Esophagus muscularis mucosa (tissue), 3 donors: Measurements from ENCODE around the gene MFSD11.

Experiments used
- POLR2A ChIP-seq: fragments of 450-650 bp; IDR thresholded peaks from one replicate; pipeline ENCODE4 v1.6.1; 2017; ENCODE audit warnings: antibody characterized with exemption, moderate library complexity, mild to moderate bottlenecking, low read depth
- POLR2AphosphoS5 ChIP-seq, 2 donors: sonication (generic); formaldehyde crosslinking; IDR thresholded peaks; one replicate each; pipeline ENCODE4 v1.6.1; 2017; ENCODE audit warnings: antibody characterized with exemption in 2 of 2
- TF ChIP-seq, protein P1 (sequence below), 3 experiments: fragments of 200-600 bp in 2 of 3; fragments of 450-650 bp in 1 of 3; sonication (generic) in 2 of 3; IDR thresholded peaks; one replicate each; pipeline ENCODE4 v1.5.1; 2017 to 2019; ENCODE audit warnings: antibody characterized with exemption in 3 of 3, mild to moderate bottlenecking in 2 of 3, moderate library complexity in 1 of 3

GRCh38 chr17:76827736-76828135 lies 89.8 kb downstream of the MFSD11 start:
- TF ChIP-seq POLR2AphosphoS5 (IDR thresholded peaks at IDR 0.05) (no peak), POLR2A (no peak)
- TF ChIP-seq, protein P1, sequence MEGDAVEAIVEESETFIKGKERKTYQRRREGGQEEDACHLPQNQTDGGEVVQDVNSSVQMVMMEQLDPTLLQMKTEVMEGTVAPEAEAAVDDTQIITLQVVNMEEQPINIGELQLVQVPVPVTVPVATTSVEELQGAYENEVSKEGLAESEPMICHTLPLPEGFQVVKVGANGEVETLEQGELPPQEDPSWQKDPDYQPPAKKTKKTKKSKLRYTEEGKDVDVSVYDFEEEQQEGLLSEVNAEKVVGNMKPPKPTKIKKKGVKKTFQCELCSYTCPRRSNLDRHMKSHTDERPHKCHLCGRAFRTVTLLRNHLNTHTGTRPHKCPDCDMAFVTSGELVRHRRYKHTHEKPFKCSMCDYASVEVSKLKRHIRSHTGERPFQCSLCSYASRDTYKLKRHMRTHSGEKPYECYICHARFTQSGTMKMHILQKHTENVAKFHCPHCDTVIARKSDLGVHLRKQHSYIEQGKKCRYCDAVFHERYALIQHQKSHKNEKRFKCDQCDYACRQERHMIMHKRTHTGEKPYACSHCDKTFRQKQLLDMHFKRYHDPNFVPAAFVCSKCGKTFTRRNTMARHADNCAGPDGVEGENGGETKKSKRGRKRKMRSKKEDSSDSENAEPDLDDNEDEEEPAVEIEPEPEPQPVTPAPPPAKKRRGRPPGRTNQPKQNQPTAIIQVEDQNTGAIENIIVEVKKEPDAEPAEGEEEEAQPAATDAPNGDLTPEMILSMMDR (IDR thresholded peaks at IDR 0.05), result no peak
